Prostate gland (tissue), 2 donors: Measurements from ENCODE around the gene DOK6.

Experiments
- CTCF ChIP-seq, 4 experiments: fragments of 200-600 bp in 2 of 4; fragments of 450-650 bp in 2 of 4; sonication (generic) in 2 of 4; IDR thresholded peaks; 1 replicate in 3 of 4; 2 replicates in 1 of 4; pipeline ENCODE4 v1.5.1; 2016 to 2019; ENCODE audit warnings: antibody characterized with exemption in 4 of 4, mild to moderate bottlenecking in 2 of 4, moderate library complexity in 2 of 4
- POLR2AphosphoS5 ChIP-seq: sonication (generic); formaldehyde crosslinking; IDR thresholded peaks from one replicate; pipeline ENCODE4 v1.6.1; 2017; ENCODE audit warnings: antibody characterized with exemption

GRCh38 chr18:69596345-69596744 lies 195.7 kb downstream of the DOK6 start:
- no peak for TF ChIP-seq CTCF (IDR thresholded peaks at IDR 0.05)
- no peak for TF ChIP-seq POLR2AphosphoS5
